Measurements from ENCODE around the gene CHAF1A. TPM values are rescaled to one million over a fixed set of nuclear protein-coding genes. Genes with fewer than 3 reads are reported as not detected.

CHAF1A gene
- total and polyA plus RNA-seq, 2 of the 8 experiments (the other 6 are each of a cell fraction or from before 2014, with no cell fraction given), result 122 to 147 TPM

GRCh38 chr19:4474514-4475022 lies 72.1 kb downstream of the CHAF1A start (continued):
- TF ChIP-seq SP1 (IDR thresholded peaks at IDR 0.05; ENCODE audit: low read depth, low read length), result peak; percentile 93
- no peak for TF ChIP-seq GTF2F1 (IDR thresholded peaks at IDR 0.05; ENCODE audit: borderline replicate concordance, low read depth, low read length)
- 0 out of 2 replicates have a peak, but pooled peaks have one; percentile 37 for TF ChIP-seq TAF1 (IDR thresholded peaks at IDR 0.05; ENCODE audit: low read depth, low read length)
- no peak for TF ChIP-seq PHF8 (conservative IDR thresholded peaks at IDR 0.05; ENCODE audit: low read depth, low read length)
- no peak for TF ChIP-seq POLR2A (IDR thresholded peaks at IDR 0.05; ENCODE audit: control extremely low read depth in 1 of 2, low read depth in 2 of 2, low read length in 2 of 2)
